BE2C (cell line): Measurements from ENCODE around the gene COPE.

ENCODE experiments used
- DNase-seq: peaks from one replicate; pipeline ENCODE4 v3.0.0-alpha.2; 2020
- H3K27me3 ChIP-seq: fragments of 250-450 bp; sonication (Bioruptor Pico); 2 replicates; pipeline ENCODE4 v1.5.1; 2020; ENCODE audit warnings: mild to moderate bottlenecking
- H3K36me3 ChIP-seq: fragments of 250-450 bp; sonication (Bioruptor Pico); 2 replicates; pipeline ENCODE4 v1.5.1; 2020; ENCODE audit warnings: mild to moderate bottlenecking
- H3K4me1 ChIP-seq: fragments of 250-450 bp; sonication (Bioruptor Pico); 2 replicates; pipeline ENCODE4 v1.5.1; 2020
- H3K4me3 ChIP-seq: 2 replicates; pipeline ENCODE4 v1.5.1; 2011; ENCODE audit warnings: low read depth, low read length
- H3K9me3 ChIP-seq: fragments of 250-450 bp; sonication (Bioruptor Pico); 2 replicates; pipeline ENCODE4 v1.5.1; 2020
- CTCF ChIP-seq: IDR thresholded peaks from 2 replicates; pipeline ENCODE4 v1.5.1; 2012; ENCODE audit warnings: mild to moderate bottlenecking, low read depth, low read length

Gene COPE

GRCh38 chr19:18933297-18933696 lies 14.1 kb upstream of the COPE start:
- 0 out of 2 replicates have a peak, but pooled peaks cover 3% of the 10 kb centered on the region for H3K4me1 ChIP-seq
- peak overlapping the region; percentile 11; the same call in 1 of the 2 replicates for H3K4me3 ChIP-seq
- H3K9me3 ChIP-seq = no peaks in the 10 kb centered on the region
- no peak for TF ChIP-seq CTCF
- H3K27me3 ChIP-seq = no peaks in the 10 kb centered on the region
- H3K36me3 ChIP-seq = no peaks in the 10 kb centered on the region
- DNase-seq = no peak

DNA sequence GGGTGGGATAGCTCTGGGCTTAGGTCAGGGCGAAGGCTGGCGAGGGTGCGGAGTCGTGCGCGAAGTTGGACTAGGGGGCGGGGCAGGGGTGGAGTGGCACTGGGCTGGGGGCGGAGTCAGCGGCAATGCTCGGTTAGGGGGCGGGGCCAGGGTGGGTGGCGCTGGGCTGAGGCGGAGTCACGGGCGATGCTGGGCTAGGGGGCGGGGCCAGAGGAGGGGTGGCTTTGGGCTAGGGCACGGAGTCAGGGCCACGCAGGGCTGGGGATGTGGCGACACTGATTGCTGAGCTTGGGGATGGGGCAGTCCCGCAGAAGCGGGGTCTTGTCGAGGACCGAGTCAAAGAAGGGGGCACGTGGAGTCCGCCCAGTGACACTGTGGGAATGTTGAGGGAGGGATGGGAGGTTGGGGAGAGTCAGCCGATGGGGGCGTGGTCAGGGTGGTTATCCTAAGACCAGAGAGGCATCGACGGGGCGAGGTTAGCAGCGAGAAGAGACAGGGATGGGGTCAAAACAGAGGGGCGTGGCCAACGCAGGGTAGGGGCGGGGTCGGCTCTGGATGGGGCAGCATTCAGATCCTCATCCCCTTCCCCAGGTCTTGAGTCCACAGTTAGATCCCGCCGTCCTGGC lies 13.1 kb upstream of the COPE start:
- peaks cover 7% of the 10 kb centered on the region; the same call in 1 of the 2 replicates for H3K36me3 ChIP-seq
- DNase-seq = peak; percentile 98
- TF ChIP-seq CTCF = no peak
- H3K27me3 ChIP-seq = no peaks in the 10 kb centered on the region
- H3K9me3 ChIP-seq = no peaks in the 10 kb centered on the region
- 0 out of 2 replicates have a peak, but pooled peaks cover 3% of the 10 kb centered on the region for H3K4me1 ChIP-seq
- H3K4me3 ChIP-seq = peak overlapping the region; percentile 53

DNA sequence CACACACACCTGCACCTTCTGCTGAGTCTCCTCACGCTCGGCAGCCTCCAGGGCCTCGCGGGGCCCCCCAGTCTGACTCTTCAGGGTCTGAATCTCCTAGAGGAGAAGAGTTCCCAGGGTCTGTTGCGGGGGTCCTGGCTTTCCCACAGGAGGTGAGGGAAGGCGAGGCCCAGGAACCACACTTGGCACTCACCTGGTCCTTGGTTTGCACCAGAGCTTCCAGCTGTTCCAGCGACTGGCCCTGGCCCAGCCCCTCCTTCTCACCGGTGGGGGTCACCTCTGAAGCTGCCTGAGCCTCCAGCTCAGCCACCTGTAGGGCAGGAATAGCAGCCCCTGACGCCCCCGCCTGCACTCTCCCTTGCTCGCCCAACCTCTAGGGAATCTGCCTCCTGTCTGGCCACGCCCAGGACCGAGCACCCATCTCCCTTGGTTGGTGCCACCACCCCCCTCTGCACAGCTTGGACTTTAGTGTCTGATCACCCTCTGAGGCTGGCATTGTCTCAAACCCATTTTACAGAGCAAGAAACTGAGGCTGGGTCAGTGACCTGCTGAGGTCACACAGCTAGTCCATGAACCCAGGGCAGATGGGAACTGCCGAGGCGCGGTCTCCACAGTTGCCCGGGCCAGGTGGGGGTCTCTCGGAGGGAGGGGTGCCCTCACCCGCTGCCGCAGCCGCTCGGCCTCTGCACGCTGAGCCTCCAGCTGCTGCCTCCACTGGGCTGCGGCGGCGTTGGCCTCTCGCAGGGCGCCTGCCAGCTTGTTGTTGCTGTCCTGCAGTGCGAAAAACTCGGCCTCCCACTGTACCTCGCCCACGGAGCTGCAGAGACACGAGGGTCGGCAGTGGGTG lies 12.4 kb upstream of the COPE start:
- H3K4me1 ChIP-seq = 0 out of 2 replicates have a peak, but pooled peaks cover 3% of the 10 kb centered on the region
- no peak overlapping the region for H3K4me3 ChIP-seq
- H3K27me3 ChIP-seq = no peaks in the 10 kb centered on the region
- peaks cover 9% of the 10 kb centered on the region; the same call in 1 of the 2 replicates for H3K36me3 ChIP-seq
- no peak for TF ChIP-seq CTCF
- DNase-seq = no peak
- H3K9me3 ChIP-seq = no peaks in the 10 kb centered on the region

DNA sequence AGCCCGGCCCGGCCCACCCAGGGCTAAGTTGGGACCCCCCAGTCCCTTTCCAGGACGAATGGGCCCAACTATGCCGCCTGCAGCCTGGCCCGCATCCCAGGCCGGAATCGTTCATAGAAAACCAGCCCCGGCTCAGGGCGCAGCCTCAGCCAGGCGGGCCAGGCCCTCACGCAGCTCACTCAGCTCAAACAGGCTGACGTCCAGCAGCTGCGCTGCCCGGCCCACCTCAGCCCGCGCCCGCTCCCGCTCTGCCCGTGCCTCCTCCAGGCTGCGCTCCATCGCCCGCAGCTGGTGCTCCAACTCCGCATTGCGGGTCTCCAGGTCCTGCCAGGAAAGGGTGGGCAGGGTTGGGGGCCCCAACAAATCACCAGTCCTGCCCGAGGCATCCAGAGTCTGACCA lies 10.1 kb upstream of the COPE start:
- DNase-seq = no peak
- H3K36me3 ChIP-seq = peaks cover 24% of the 10 kb centered on the region
- H3K9me3 ChIP-seq = no peaks in the 10 kb centered on the region
- TF ChIP-seq CTCF = no peak
- no peaks in the 10 kb centered on the region for H3K27me3 ChIP-seq
- 0 out of 2 replicates have a peak, but pooled peaks cover 3% of the 10 kb centered on the region for H3K4me1 ChIP-seq
- no peak overlapping the region for H3K4me3 ChIP-seq

- 0 out of 2 replicates have a peak, but pooled peaks cover 3% of the 10 kb centered on the region for H3K4me1 ChIP-seq
- H3K4me3 ChIP-seq = no peak overlapping the region
- peaks cover 32% of the 10 kb centered on the region for H3K36me3 ChIP-seq
- no peaks in the 10 kb centered on the region for H3K9me3 ChIP-seq
- no peak for DNase-seq
- no peak for TF ChIP-seq CTCF
- H3K27me3 ChIP-seq = no peaks in the 10 kb centered on the region
Observed at GRCh38 chr19:18928018-18928805, 9.0 kb upstream of the COPE start.
